ENCODE results near the gene RALGDS.
"Not testable (repeated sequence)": the region's sequence is repeated elsewhere in the genome, so short reads cannot be mapped to it uniquely, and the experiment has no call there.

RALGDS gene

DNA sequence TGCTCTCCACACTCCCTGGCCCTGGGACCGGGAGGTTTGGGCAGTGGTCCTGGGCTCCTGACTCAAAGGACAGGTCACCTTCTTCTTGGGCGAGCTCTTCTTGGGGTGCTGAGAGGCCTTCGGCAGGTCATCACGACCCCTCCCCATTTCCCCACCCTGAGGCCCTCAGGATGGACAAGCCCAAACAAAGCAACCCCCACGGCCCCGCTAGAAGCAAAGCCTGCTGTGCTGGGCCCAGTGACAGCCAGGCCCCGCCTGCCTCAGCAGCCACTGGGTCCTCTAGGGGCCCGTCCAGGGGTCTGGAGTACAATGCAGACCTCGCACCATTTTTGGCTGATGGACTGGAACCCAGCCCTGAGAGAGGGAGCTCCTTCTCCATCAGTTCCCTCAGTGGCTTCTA is 37.4 kb downstream of the RALGDS start:
- not testable (repeated sequence) for DNase-seq

DNA sequence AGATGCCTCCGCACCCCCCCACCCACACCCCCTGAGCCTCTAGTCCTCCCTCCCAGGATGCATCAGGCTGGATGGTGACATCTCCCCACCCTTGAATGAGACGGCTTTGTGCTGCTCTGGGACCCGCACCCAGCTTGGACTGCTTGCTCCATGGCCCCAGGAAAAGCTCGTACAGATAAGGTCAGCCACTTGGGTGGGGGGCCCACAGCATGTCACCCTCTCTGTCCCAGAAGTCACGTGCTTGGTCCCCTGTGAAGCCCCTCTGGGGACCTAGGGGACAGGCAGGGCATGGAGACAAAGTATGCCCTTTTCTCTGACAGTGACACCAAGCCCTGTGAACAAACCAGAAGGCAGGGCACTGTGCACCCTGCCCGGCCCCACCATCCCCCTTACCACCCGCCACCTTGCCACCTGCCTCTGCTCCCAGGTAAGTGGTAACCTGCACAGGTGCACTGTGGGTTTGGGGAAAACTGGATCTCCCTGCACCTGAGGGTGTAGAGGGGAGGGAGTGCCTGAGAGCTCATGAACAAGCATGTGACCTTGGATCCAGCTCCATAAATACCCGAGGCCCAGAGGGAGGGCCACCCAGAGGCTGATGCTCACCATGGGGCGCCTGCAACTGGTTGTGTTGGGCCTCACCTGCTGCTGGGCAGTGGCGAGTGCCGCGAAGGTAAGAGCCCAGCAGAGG is 38.9 kb downstream of the RALGDS start:
- DNase-seq = not testable (repeated sequence)

DNA sequence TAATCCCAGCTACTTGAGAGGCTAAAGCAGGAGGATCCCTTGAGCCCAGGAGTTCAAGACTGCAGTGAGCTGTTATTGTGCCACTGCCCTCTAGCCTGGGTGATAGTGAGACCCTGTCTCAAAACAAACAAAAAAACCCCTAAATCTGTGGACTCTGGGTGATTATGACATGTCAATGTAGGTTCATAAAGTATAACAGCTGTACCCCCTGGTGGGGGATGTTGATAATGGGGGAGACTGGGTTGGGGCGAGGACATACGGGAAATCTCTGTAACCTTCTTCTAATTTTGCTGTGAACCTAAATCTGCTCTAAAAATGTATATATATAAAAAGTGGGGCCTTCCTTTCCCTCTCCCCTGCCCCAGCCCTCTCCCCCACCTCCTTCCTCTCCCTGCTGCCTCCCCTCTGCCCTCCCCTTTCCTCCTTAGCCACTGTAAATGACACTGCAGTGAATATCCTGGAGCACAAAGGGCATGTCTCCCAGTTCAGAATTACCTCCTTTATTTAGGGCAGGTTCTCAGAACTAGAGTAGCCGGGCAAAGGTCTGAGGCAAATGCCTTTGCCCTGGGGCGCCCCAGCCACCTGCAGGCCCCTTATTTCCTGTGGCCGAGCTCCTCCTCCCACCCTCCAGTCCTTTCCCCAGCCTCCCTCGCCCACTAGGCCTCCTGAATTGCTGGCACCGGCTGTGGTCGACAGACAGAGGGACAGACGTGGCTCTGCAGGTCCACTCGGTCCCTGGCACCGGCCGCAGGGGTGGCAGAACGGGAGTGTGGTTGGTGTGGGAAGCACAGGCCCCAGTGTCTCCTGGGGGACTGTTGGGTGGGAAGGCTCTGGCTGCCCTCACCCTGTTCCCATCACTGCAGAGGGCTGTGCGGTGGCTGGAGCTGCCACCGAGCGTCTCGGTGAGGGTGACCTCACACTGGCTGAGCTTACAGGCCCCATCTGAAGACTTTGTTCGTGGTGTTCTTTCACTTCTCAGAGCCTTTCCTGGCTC is 40.0 kb downstream of the RALGDS start:
- DNase-seq = not testable (repeated sequence)

DNA sequence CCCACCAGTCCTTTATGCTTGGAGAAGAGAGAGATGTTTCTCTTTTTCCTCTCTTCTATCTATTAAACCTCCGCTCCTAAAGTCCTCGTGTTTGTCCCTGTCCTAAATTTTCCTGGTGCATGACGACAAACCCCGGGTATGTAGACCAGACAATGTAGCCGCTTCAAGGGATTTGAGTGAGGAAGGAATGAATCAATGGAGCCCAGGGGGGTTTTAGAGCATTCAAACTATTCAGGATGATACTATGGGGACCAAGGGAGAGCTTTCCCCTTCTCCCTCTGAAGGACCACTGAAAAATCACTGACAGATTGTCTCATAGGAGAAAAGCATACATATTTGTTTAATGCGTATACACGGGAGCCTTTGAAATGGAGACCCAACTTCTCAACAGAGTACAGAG is 40.9 kb downstream of the RALGDS start:
- no peak for DNase-seq

DNA sequence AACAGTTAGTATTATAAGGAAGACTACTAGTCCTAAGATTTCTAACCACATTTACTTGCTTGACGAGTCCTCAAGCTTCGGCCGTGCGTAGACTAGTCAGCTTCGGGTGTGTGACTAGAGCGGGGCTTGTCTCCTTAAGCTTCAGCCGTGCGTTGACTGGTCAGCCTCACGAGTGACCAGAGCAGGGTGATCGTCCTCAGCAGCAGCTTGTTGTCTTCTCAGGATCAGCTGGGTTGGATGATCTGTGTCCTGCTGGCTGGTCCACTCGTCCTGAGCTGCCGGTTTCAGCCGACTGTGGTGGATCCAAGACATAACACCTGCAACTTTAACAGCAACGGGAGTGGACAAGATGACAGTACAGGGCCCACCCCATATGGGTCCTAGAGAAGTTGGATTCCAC is 42.6 kb downstream of the RALGDS start:
- no peak for DNase-seq

DNA sequence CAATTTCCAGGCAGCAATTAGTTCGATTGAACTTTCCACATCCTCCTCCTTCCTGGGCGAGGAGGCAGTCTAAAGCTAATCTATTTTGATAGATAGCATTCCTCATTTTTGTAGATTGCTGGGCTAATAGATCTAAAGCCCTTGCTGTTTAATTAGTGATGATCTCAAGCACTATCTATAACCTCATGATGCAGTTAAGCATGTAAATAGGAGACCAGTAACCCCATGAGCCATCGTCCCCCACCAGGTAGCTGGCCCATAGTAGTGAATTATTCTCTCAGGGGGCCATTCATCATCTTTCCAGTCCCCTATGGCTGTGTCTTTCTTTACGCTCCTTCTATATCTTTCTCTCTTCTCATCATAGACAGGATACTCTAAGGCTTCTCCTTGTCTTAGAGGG is 44.3 kb downstream of the RALGDS start:
- DNase-seq = no peak

DNA sequence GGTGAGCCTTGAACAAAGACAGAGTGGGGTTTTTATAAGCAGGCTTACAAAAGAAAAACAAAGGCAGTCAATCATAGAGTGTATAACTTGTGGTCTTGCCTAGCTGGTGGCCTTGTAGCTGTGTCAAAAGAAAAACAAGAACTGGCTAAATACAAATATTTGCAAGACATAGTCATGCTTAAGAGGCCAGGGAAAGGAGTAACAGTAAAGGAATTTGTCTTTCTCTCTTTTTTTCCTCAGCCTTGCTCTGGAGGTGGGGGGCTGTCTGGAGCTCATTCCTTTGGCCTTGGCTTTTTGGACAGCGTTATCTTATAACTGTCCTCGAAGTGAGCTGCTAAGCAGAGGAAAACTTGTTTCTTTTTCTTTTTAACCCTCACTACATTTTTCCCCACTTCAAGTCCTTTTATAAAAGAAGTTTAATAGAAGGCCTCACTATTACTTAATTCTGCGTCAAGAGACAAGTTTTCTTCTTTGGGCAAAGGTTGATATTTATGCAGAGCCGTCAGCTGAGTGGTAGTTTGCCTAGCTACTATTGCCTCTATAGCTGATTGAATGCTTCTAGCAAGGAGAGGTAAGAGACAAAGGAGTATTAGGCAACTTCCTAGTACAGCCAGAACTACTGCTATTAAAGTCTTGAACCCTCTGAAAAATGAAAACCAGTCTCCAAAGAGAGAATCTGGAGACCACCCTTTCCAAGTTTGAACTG is 45.0 kb downstream of the RALGDS start:
- DNase-seq = no peak

DNA sequence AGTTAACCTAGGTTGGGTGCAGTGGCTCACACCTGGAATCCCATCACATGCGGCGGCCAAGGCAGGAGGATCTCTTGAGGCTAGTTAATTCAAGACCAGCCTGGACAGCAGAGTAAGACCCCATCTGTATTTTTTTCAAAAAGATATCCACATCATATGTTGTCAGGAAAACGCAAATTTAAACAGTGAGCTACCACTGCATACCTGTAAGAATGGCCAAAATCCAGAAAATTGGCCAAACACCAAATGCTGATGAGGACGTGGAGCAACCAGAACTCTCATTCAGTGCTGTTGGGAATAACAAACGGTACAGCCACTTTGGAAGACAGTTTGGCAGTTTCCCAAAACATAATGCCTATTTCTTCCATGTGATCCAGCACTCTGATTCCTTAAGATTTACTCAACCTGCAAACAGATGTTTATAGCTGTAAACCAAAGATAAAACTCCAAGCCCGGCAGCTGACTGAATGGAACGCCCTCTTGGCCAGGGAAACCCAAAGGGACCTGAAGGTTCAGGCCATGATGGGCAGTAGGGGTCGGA is 46.9 kb downstream of the RALGDS start:
- no peak for DNase-seq

DNA sequence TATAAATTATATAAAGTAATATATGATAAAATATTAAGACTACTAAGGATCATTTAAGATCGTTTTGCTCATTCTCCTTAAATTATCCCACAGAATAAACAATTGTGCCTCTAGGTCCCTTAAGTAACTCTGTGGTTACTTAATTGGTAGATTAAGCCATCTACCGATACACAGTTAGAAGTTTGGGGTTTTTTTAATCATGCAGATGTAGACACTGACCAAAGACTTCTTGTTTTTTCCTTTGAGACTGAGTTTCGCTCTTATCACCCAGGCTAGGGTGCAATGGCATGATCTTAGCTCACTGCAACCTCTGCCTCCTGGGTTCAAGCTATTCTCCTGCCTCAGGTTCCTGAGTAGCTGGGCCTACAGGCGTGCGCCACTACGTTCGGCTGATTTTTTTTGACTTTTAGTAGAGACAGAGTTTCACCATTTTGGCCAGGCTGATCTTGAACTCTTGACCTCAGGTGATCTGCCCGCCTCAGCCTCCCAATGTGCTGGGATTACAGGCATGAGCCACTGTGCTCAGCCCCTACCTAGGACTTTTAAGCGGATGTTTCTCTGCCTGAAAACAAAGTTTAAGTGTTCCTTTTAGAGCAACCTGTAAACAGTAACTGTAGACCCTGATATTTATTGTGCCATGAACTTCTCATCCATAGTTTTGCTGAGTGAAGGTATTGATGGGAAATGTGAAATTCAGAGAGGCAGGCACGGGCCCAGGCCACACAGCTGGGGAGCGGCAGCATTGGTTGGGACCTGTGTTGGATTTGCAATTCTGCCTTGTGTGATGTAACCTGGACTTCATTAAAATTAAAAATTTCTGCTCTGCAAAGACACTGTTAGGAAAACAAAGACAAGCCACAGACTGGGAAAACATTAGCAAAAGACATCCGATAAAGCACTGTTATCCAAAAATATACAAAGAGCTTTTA is 47.7 kb downstream of the RALGDS start:
- DNase-seq = no peak

DNA sequence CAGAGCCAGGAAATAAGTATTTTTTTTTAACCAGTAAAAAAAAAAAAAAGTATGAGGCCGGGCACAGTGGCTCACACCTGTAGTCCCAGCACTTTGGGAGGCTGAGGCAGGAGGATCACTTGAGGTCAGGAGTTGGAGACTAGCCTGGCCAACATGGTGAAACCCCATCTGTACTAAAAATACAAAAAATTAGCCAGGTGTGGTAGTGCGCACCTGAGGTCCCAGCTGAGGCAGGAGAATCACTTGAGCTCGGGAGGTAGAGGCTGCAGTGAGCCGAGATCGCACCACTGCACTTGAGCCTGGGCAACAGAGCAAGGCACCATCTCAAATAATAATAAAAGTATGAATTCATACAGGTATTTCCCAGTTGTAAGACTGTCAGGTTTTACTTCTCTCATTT is 48.8 kb downstream of the RALGDS start:
- not testable (repeated sequence) for DNase-seq

DNA sequence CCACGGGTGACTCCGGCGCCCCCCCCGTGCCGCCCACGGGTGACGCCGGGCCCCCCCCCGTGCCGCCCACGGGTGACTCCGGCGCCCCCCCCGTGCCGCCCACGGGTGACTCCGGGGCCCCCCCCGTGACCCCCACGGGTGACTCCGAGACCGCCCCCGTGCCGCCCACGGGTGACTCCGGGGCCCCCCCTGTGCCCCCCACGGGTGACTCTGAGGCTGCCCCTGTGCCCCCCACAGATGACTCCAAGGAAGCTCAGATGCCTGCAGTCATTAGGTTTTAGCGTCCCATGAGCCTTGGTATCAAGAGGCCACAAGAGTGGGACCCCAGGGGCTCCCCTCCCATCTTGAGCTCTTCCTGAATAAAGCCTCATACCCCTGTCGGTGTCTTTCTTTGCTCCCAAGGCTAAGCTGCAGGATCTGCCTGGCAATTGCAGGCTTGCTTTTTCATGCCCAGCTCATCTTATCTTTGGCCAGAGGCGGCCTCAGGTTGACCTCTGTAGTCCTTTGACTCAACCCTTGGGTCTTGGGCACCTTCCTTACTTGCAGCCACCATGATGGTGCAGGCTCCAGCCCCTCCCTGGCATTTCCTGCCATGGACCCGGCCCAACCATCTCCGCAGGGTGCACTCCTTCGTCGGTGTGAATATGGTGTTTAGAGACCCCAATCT is 49.4 kb downstream of the RALGDS start:
- DNase-seq = no peak

DNA sequence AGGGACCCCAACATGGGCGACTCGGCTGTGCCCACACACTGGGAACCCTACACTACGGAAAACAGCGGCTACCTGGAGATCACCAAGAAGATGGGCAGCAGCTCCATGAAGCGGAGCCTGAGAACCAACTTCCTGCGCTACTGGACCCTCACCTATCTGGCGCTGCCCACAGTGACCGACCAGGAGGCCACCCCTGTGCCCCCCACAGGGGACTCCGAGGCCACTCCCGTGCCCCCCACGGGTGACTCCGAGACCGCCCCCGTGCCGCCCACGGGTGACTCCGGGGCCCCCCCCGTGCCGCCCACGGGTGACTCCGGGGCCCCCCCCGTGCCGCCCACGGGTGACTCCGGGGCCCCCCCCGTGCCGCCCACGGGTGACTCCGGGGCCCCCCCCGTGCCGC is 50.1 kb downstream of the RALGDS start:
- not testable (repeated sequence) for DNase-seq

DNA sequence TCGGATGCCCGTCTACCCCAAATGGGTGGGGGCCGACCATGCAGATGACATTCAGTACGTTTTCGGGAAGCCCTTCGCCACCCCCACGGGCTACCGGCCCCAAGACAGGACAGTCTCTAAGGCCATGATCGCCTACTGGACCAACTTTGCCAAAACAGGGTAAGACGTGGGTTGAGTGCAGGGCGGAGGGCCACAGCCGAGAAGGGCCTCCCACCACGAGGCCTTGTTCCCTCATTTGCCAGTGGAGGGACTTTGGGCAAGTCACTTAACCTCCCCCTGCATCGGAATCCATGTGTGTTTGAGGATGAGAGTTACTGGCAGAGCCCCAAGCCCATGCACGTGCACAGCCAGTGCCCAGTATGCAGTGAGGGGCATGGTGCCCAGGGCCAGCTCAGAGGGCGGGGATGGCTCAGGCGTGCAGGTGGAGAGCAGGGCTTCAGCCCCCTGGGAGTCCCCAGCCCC is 50.5 kb downstream of the RALGDS start:
- not testable (repeated sequence) for DNase-seq

DNA sequence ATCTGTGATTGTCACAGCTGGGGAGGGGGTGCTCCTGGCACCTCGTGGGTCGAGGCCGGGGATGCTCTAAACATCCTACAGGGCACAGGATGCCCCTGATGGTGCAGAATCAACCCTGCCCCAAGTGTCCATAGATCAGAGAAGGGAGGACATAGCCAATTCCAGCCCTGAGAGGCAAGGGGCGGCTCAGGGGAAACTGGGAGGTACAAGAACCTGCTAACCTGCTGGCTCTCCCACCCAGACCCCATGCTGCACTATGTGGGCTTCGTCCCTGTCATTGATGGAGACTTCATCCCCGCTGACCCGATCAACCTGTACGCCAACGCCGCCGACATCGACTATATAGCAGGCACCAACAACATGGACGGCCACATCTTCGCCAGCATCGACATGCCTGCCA is 52.6 kb downstream of the RALGDS start:
- not testable (repeated sequence) for DNase-seq

DNA sequence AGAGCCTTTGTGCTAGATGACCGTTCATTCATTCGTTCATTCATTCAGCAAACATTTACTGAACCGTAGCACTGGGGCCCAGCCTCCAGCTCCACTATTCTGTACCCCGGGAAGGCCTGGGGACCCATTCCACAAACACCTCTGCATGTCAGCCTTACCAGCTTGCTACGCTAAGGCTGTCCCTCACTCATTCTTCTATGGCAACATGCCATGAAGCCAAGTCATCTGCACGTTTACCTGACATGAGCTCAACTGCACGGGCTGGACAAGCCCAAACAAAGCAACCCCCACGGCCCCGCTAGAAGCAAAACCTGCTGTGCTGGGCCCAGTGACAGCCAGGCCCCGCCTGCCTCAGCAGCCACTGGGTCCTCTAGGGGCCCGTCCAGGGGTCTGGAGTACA is 53.2 kb downstream of the RALGDS start:
- DNase-seq = no peak

DNA sequence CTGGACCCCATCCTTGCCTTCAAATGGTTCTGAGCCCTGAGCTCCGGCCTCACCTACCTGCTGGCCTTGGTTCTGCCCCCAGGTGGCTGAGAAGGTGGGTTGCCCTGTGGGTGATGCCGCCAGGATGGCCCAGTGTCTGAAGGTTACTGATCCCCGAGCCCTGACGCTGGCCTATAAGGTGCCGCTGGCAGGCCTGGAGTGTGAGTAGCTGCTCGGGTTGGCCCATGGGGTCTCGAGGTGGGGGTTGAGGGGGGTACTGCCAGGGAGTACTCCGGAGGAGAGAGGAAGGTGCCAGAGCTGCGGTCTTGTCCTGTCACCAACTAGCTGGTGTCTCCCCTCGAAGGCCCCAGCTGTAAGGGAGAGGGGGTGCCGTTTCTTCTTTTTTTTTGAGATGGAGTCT is 54.0 kb downstream of the RALGDS start:
- DNase-seq = no peak

DNA sequence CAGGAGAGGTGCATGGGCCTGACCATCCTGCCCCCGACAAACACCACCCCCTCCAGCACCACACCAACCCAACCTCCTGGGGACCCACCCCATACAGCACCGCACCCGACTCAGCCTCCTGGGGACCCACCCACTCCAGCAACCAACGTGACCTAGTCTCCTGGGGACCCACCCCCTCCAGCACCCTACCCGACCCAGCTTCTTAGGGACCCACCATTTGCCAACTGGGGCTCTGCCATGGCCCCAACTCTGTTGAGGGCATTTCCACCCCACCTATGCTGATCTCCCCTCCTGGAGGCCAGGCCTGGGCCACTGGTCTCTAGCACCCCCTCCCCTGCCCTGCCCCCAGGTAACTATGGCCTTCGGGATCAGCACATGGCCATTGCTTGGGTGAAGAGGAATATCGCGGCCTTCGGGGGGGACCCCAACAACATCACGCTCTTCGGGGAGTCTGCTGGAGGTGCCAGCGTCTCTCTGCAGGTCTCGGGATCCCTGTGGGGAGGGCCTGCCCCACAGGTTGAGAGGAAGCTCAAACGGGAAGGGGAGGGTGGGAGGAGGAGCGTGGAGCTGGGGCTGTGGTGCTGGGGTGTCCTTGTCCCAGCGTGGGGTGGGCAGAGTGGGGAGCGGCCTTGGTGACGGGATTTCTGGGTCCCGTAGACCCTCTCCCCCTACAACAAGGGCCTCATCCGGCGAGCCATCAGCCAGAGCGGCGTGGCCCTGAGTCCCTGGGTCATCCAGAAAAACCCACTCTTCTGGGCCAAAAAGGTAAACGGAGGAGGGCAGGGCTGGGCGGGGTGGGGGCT is 54.7 kb downstream of the RALGDS start:
- no peak for DNase-seq

DNA sequence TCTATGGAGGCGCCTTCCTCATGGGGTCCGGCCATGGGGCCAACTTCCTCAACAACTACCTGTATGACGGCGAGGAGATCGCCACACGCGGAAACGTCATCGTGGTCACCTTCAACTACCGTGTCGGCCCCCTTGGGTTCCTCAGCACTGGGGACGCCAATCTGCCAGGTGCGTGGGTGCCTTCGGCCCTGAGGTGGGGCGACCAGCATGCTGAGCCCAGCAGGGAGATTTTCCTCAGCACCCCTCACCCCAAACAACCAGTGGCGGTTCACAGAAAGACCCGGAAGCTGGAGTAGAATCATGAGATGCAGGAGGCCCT is 56.0 kb downstream of the RALGDS start:
- DNase-seq = no peak

DNA sequence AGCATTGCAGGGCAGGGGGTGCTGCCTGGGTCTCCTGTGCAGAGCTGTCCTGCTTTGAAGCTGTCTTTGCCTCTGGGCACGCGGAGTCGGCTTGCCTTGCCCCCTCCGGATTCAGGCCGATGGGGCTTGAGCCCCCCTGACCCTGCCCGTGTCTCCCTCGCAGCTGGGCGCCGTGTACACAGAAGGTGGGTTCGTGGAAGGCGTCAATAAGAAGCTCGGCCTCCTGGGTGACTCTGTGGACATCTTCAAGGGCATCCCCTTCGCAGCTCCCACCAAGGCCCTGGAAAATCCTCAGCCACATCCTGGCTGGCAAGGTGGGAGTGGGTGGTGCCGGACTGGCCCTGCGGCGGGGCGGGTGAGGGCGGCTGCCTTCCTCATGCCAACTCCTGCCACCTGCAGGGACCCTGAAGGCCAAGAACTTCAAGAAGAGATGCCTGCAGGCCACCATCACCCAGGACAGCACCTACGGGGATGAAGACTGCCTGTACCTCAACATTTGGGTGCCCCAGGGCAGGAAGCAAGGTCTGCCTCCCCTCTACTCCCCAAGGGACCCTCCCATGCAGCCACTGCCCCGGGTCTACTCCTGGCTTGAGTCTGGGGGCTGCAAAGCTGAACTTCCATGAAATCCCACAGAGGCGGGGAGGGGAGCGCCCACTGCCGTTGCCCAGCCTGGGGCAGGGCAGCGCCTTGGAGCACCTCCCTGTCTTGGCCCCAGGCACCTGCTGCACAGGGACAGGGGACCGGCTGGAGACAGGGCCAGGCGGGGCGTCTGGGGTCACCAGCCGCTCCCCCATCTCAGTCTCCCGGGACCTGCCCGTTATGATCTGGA is 56.6 kb downstream of the RALGDS start:
- DNase-seq = no peak

Measured in GOT3 (cell line).